ENCODE measurements around the gene HSF4.

HSF4 gene

DNA sequence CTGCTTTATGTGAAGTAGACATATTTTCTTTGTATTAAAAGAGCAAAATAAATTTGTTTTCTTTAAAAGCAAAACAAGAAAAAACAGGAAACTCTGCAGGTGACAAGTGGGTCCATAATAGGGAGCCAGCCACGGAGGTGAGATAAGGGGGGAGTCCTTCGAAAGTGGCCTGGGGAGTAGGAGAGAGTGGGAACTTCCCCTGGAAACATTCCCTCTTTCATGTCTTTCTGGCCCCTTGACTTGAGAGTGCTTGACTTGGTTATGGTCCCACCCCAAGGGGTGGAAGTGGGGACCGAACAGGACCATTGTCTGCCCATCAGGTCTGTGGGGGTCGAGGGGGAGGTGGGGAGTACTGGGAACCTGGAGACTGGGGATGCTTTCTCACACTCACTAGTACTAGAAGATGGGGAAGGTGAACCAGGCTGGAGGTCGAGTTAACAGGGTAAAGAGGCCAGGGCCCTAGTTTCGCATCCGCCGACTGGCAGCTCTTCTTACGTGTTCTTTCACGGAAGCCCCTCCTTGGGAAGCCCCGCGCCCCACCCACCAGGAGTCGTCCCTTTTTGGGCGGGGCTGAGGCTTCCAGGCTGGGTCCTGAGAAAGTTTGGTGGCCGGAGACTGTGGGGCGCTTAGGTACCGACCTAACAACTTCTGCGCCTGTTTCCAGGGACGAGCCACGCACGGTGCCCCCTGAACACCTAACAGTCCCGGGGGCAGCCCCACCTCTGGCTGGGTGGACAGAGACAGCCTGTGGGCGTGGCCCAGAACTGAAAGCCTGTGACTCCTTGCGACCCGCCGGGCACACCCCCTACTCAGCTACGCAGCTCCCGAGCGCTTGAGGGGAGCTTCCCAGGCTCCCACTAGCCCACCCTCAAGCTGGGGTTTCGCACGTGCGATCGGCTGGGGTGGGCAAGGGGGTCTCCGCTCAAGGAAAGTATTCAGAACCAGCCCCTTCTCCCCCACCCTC, 5.6 kb upstream of the HSF4 start:
- peak overlapping the region; percentile 93 for H3K4me3 ChIP-seq (ENCODE audit: low read depth, low read length)
- CTCF ChIA-PET: interaction anchor here (1.0 to 13.2 kb wide), 14 partner anchors 8 to 200 kb away, joined by 3 to 241 read pairs (median 16); partner anchors contain the start of genes B3GNT9, CES3, MATCAP1 and NOL3
- no peak for DNase-seq (ENCODE audit: low read depth, low spot score)
- TF ChIP-seq CTCF (IDR thresholded peaks at IDR 0.05; ENCODE audit: insufficient read depth, low read length, missing control alignments): no peak
- POLR2A ChIA-PET: interaction anchor here (0.8 kb wide), 1 partner anchor 73 kb away, joined by 3 read pairs; no protein-coding TSS in a partner anchor

GRCh38 chr16:67161595-67162058, 2.9 kb upstream of the HSF4 start:
- peak overlapping the region; percentile 15; the same call in 1 of the 2 replicates for H3K4me3 ChIP-seq (ENCODE audit: low read depth, low read length)
- POLR2A ChIA-PET: interaction anchor here (0.7 kb wide), 1 partner anchor 20 kb away, joined by 8 read pairs; no protein-coding TSS in a partner anchor
- DNase-seq (ENCODE audit: low read depth, low spot score): no peak
- no peak for TF ChIP-seq CTCF (IDR thresholded peaks at IDR 0.05; ENCODE audit: insufficient read depth, low read length, missing control alignments)
- CTCF ChIA-PET: interaction anchor here (1.0 to 13.2 kb wide), 10 partner anchors 12 to 266 kb away, joined by 3 to 241 read pairs (median 6); partner anchors contain the start of genes CES3 and MATCAP1

GRCh38 chr16:67162506-67163163, 1.9 kb upstream of the HSF4 start:
- ChIA-PET CTCF (interaction anchor here (0.9 to 13.2 kb wide), 9 partner anchors 11 to 267 kb away, joined by 3 to 241 read pairs (median 4); partner anchors contain the start of genes CES3 and MATCAP1), POLR2A (interaction anchor here (0.9 kb wide), 1 partner anchor 61 kb away, joined by 3 read pairs; no protein-coding TSS in a partner anchor)
- DNase-seq (ENCODE audit: low read depth, low spot score): no peak
- peak overlapping the region; percentile 15 for H3K4me3 ChIP-seq (ENCODE audit: low read depth, low read length)
- TF ChIP-seq CTCF (IDR thresholded peaks at IDR 0.05; ENCODE audit: insufficient read depth, low read length, missing control alignments): no peak

DNA sequence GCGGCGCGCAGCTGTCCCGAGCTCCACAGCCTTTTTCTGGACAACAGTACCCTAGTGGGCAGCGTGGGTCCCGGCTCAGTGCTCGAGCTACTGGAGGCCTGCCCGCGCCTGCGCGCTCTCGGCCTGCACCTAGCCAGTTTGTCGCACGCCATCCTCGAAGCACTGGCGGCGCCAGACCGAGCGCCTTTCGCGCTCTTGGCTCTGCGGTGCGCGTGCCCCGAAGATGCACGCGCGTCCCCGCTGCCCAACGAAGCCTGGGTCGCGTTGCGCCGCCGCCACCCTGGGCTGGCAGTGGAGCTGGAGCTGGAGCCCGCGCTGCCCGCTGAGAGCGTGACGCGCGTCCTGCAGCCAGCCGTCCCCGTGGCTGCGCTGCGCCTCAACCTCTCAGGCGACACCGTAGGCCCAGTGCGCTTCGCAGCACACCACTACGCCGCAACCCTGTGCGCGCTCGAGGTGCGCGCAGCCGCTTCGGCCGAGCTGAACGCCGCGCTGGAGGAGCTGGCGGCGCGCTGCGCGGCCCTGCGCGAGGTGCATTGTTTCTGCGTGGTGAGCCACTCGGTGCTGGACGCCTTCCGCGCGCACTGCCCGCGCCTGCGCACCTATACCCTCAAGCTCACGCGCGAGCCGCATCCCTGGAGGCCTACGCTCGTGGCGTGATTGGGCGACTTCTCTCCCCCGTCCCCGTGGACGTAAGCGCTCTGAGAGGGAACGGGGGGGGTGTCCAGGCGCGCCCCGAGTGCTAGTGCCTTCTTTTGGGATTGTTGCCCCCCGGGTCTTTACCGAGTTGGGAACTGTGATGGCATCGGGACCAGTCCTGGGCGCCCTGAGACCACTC, 1.2 kb upstream of the HSF4 start:
- DNase-seq (ENCODE audit: low read depth, low spot score): no peak
- ChIA-PET POLR2A (interaction anchor here (0.9 to 1.3 kb wide), 2 partner anchors 62 to 156 kb away, joined by 3 read pairs; no protein-coding TSS in a partner anchor), CTCF (interaction anchor here (0.9 to 13.2 kb wide), 9 partner anchors 8 to 268 kb away, joined by 3 to 241 read pairs (median 4); partner anchors contain the start of gene MATCAP1)
- TF ChIP-seq CTCF (IDR thresholded peaks at IDR 0.05; ENCODE audit: insufficient read depth, low read length, missing control alignments): no peak
- peak overlapping the region; percentile 42 for H3K4me3 ChIP-seq (ENCODE audit: low read depth, low read length)

GRCh38 chr16:67163999-67164558, 466 bp upstream of the HSF4 start:
- peak overlapping the region; percentile 42 for H3K4me3 ChIP-seq (ENCODE audit: low read depth, low read length)
- TF ChIP-seq CTCF (IDR thresholded peaks at IDR 0.05; ENCODE audit: insufficient read depth, low read length, missing control alignments): no peak
- DNase-seq (ENCODE audit: low read depth, low spot score): no peak
- ChIA-PET POLR2A (interaction anchor here (1.3 kb wide), 1 partner anchor 157 kb away, joined by 3 read pairs; no protein-coding TSS in a partner anchor), CTCF (interaction anchor here (0.9 to 7.6 kb wide), 4 partner anchors 9 to 192 kb away, joined by 3 to 54 read pairs (median 5); no protein-coding TSS in a partner anchor)

Measured in AG04449 (cell line).